ENCODE data around the gene MACC1. TPM values are rescaled to one million over a fixed set of nuclear protein-coding genes. Genes with fewer than 3 reads are reported as not detected.

MACC1 gene
- total and polyA plus RNA-seq, 2 donors (not counting 1 experiment from before 2014, with no cell fraction given), result 0.92 to 6.2 TPM

- Histone ChIP-seq H3K9me3 (ENCODE audit: control extremely low read depth in 1 of 3, control insufficient read depth in 2 of 3, insufficient read depth in 1 of 3, low read length in 2 of 3) (no peaks in the 10 kb centered on the region), H2AFZ (ENCODE audit: insufficient read depth, low read depth, low read length, poor library complexity, severe bottlenecking) (no peak overlapping the region), H3K4me1 (ENCODE audit: control insufficient read depth in 2 of 2, insufficient read depth in 2 of 2, low read length in 2 of 2) (peaks cover 24 to 26% of the 10 kb centered on the region in 2 donors), H3K4me3 (ENCODE audit: control extremely low read depth in 1 of 5, extremely low read depth in 1 of 5, insufficient read depth in 1 of 5, low read depth in 2 of 5, low read length in 4 of 5) (no peak overlapping the region), H3K27me3 (replicated peaks in 1 of 4; ENCODE audit: control extremely low read depth in 1 of 4, control insufficient read depth in 3 of 4, insufficient read depth in 4 of 4, low read length in 3 of 4) (no peaks in the 10 kb centered on the region), H3K4me2 (replicated peaks; ENCODE audit: low read depth, low read length, poor library complexity, severe bottlenecking) (no peak overlapping the region), H4K20me1 (ENCODE audit: control insufficient read depth, insufficient read depth, low read length, poor library complexity, severe bottlenecking) (no peaks in the 10 kb centered on the region), H3K9ac (ENCODE audit: low read length) (no peak overlapping the region), H3K36me3 (replicated peaks in 1 of 2; ENCODE audit: control extremely low read depth in 1 of 2, control insufficient read depth in 1 of 2, extremely low read depth in 1 of 2, insufficient read depth in 2 of 2, low read length in 1 of 2) (no peaks in the 10 kb centered on the region), H3K27ac (ENCODE audit: low read length in 2 of 2) (no peak overlapping the region), H3K79me2 (ENCODE audit: control insufficient read depth, insufficient read depth, low read length) (no peaks in the 10 kb centered on the region)
- Mint-ChIP-seq H3K27me3 (no peaks in the 10 kb centered on the region), H3K9me3 (ENCODE audit: insufficient read depth) (no peaks in the 10 kb centered on the region), H3K4me1 (peaks cover 26% of the 10 kb centered on the region), H3K4me3 (no peak overlapping the region), H3K27ac (no peak overlapping the region)
- ChIA-PET POLR2A (no interaction called here), CTCF (interaction anchor here (0.6 kb wide), 1 partner anchor 60 kb away, joined by 3 read pairs; no protein-coding TSS in a partner anchor)
- intact Hi-C loops (cut with micrococcal nuclease), result no loop called here
- DNase-seq, result no peak
- no peak for ATAC-seq (ENCODE audit: low read depth)
- TF ChIP-seq EZH2 (IDR thresholded peaks at IDR 0.05; ENCODE audit: borderline replicate concordance, insufficient read depth, low read depth, low read length, poor library complexity, severe bottlenecking), result no peak
- TF ChIP-seq, protein P1, sequence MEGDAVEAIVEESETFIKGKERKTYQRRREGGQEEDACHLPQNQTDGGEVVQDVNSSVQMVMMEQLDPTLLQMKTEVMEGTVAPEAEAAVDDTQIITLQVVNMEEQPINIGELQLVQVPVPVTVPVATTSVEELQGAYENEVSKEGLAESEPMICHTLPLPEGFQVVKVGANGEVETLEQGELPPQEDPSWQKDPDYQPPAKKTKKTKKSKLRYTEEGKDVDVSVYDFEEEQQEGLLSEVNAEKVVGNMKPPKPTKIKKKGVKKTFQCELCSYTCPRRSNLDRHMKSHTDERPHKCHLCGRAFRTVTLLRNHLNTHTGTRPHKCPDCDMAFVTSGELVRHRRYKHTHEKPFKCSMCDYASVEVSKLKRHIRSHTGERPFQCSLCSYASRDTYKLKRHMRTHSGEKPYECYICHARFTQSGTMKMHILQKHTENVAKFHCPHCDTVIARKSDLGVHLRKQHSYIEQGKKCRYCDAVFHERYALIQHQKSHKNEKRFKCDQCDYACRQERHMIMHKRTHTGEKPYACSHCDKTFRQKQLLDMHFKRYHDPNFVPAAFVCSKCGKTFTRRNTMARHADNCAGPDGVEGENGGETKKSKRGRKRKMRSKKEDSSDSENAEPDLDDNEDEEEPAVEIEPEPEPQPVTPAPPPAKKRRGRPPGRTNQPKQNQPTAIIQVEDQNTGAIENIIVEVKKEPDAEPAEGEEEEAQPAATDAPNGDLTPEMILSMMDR (IDR thresholded peaks at IDR 0.05), result no peak
Observed at GRCh38 chr7:20224025-20224424, 6.8 kb upstream of the MACC1 start.

DNA sequence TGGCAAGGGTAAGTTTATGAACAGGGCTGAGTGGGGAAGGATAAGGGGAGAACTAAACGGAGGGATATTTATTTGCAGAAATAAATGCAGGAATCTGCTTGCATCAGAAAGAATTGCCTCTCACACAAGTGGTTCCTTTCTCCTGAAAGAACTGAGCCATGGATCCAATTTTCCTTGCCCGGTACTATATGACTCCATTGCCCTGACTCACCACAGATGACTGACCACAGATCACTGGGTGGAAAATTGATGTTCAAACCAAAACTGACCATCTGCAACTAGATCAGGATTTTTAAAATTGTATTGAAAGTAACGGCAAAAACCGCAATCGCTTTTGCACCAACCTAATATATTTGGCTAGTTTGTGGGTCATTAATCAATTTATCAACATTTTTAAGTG, 6.2 kb upstream of the MACC1 start:
- Histone ChIP-seq H3K9me3 (ENCODE audit: control extremely low read depth in 1 of 3, control insufficient read depth in 2 of 3, insufficient read depth in 1 of 3, low read length in 2 of 3) (no peaks in the 10 kb centered on the region), H2AFZ (ENCODE audit: insufficient read depth, low read depth, low read length, poor library complexity, severe bottlenecking) (no peak overlapping the region), H3K36me3 (replicated peaks in 1 of 2; ENCODE audit: control extremely low read depth in 1 of 2, control insufficient read depth in 1 of 2, extremely low read depth in 1 of 2, insufficient read depth in 2 of 2, low read length in 1 of 2) (no peaks in the 10 kb centered on the region), H3K9ac (ENCODE audit: low read length) (no peak overlapping the region), H4K20me1 (ENCODE audit: control insufficient read depth, insufficient read depth, low read length, poor library complexity, severe bottlenecking) (no peaks in the 10 kb centered on the region), H3K27ac (ENCODE audit: low read length in 2 of 2) (no peak overlapping the region), H3K4me1 (ENCODE audit: control insufficient read depth in 2 of 2, insufficient read depth in 2 of 2, low read length in 2 of 2) (peaks cover 31 to 33% of the 10 kb centered on the region in 2 donors), H3K79me2 (ENCODE audit: control insufficient read depth, insufficient read depth, low read length) (no peaks in the 10 kb centered on the region), H3K4me3 (ENCODE audit: control extremely low read depth in 1 of 5, extremely low read depth in 1 of 5, insufficient read depth in 1 of 5, low read depth in 2 of 5, low read length in 4 of 5) (no peak overlapping the region), H3K4me2 (replicated peaks; ENCODE audit: low read depth, low read length, poor library complexity, severe bottlenecking) (no peak overlapping the region), H3K27me3 (replicated peaks in 1 of 4; ENCODE audit: control extremely low read depth in 1 of 4, control insufficient read depth in 3 of 4, insufficient read depth in 4 of 4, low read length in 3 of 4) (no peaks in the 10 kb centered on the region)
- no peak overlapping the region for H3K4me3 Mint-ChIP-seq
- TF ChIP-seq, protein P1 (IDR thresholded peaks at IDR 0.05), result no peak
- no peak for TF ChIP-seq EZH2 (IDR thresholded peaks at IDR 0.05; ENCODE audit: borderline replicate concordance, insufficient read depth, low read depth, low read length, poor library complexity, severe bottlenecking)
- ChIA-PET CTCF (no interaction called here), POLR2A (no interaction called here)
- 100% methylated on average over 1 of the region's 5 CpGs for WGBS (ENCODE audit: insufficient coverage)
- H3K4me1 Mint-ChIP-seq, result peaks cover 32% of the 10 kb centered on the region
- H3K27ac Mint-ChIP-seq, result no peak overlapping the region
- ATAC-seq (ENCODE audit: low read depth) (no peak), DNase-seq (no peak)
- H3K27me3 Mint-ChIP-seq, result no peaks in the 10 kb centered on the region
- intact Hi-C loops (cut with micrococcal nuclease), result no loop called here
- H3K9me3 Mint-ChIP-seq (ENCODE audit: insufficient read depth), result no peaks in the 10 kb centered on the region
